HG03280 (cell line): ENCODE measurements around the gene ZNF784.
A peak's percentile ranks its signal among the peaks of the same experiment; 100 is the strongest.

Experiments
- ATAC-seq: cut with Tn5 transposase; IDR thresholded peaks from one replicate; pipeline ENCODE4 v1.9.1; 2021; ENCODE audit warnings: mild to moderate bottlenecking, moderate library complexity; ENCODE audit not compliant: unreplicated experiment

ZNF784 gene

DNA sequence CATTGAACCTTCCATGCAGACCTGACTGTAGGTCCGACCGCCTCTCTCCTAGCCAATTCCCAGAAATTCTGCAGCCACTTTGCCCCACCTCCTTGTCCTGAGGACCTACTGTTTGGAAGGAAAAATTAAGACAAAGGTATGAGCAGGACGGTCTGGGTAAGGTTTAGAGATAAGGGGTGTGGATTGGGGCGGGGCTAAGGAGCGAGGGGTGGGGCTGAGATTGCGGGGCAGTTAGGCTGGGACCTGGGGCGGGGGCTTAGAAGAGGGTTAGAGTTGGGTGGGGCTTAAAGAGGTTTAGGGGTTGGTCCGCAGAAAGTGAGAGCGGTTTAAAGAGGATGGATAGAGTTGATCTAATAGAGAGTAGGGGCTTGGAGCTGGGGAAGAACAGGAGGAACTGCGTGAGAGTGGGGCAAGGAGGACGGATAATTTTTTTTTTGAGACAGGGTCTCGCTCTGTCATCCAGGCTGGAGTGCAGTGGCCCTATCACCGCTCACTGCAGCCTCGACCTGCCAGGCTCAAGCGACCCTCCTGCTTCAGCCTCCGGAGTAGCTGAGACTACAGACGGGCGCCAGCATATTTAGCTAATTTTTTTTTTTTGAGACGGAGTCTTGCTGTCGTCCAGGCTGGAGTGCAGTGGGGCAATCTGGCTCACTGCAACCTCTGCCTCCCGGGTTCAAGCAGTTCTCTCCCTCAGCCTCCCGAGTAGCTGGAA lies 20.6 kb downstream of the ZNF784 start:
- ATAC-seq: no peak

DNA sequence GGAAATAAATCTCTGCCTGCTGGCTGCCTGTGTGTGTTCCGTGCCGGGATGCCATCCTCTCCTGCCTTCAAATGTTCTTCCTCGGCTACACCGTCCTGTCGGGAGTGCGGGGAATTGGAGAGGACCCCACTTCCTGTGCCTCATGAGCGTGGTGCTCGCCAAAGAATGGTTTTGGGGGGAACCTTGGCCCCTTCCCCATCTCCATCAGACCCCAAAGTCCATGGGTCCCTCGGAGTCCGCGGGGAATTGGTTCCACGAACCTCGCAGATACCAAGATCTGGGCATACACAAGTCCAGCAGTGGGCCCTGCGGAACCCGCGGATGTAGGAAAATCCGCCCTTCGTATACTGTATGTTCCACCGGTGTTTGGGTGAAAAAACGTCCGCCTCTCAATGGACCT lies 21.3 kb downstream of the ZNF784 start:
- no peak for ATAC-seq

DNA sequence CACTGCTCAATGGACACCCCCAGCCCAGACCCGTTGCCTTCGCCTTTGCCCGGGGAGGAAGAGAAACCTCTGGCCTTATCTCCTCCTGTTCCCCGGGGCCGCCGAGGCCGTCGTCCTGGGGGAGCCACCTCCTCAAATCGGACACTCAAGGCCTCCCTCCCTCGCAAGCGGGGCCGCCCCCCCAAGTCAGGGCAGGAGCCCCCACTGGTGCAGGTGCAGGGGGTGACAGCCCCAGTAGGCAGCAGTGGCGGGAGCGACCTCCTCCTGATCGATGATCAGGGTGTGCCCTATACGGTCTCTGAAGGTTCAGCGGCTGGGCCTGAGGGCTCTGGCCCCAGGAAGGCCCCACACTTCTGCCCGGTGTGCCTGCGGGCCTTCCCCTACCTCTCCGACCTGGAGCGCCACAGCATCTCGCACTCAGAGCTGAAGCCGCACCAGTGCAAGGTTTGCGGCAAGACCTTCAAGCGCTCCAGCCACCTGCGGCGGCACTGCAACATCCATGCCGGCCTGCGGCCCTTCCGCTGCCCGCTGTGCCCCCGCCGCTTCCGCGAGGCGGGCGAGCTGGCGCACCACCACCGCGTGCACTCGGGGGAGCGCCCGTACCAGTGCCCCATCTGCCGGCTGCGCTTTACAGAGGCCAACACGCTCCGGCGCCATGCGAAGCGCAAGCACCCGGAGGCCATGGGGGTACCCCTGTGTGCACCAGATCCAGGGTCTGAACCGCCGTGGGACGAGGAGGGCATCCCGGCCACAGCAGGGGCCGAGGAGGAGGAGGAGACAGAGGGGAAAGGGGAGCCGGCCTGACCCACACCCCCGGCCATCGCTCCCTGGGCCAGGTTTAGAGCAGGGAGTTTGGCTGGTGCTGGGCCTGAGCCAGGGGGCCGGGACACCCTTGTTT lies 22.0 kb downstream of the ZNF784 start:
- ATAC-seq: no peak

DNA sequence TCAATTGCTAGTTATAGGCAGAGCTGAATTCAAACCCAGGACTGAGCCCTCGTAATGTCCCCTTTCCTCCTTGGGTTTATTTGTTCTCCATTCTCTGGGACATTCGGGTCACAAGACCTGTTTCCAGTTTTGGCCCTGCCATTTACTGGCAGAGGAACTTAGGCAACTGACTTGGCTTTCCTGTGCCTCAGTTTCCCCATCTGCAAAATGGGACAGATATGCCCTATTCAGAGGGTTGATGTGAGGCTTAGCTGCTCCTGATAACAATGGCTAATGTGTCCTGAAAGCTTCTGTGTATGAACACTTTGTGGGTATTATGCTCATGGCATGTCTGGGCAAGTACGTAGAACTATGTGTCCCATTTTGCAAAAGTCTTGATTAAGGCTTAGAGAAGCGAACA lies 23.3 kb downstream of the ZNF784 start:
- ATAC-seq: no peak

DNA sequence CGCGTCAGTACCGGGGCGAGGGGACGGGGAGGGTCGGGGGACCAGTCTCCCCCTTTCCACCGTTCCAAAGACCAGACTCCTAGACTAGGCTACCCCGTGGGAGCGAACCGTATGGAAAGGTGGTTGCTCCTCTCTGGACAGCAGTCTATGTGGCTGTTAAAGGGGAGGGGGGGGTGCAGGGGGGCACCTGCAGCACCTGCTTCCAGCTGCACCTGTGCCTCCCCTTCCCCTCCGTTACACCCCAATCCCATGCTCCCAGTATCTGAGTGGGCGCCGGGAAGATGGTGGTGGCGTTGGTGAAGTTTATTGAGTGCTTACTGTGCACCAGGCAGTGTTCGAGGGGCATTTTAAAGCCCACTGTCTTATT lies 23.7 kb downstream of the ZNF784 start:
- ATAC-seq: no peak

DNA sequence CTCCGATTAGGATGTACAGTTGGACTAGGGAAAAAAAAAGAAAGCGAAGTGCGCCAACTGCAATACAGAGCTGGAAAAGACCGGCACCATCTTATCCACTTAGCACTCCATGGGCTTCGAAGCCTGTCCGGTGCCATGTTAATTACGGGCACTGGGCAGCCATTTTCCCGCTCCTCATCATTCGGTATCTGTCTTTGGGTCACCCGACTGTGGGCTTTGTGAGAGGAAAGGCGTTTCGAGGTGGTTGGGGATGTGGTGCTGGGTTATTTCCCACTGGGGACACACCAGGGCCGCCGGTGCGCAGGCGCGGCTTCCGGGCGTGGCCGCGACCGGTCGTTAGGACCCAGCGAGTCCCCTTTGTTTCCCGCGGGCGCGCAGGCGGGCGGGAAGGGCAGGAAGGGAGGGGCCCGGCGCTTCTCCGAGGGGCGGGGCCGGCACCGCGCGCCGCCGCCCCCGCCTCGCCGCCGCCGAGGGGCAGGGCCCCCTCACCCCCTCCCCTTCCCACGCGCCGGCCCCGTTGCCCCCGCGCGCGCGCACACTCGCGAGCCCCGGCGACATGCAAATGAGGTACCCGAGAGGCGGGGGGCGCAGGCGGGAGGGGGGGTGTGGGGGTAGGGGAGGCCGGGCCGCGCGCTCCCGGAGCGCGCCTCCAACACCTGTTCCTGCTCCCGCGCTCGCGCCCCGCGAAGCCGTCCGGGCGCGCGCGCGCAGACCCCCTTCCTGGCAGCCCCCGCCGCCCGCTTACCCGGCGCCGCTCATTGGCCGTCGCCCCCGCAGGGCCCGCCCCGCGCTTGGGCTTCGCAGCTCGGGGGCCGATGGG lies 24.3 kb downstream of the ZNF784 start, which contains the start of gene ZNF524:
Gene ZNF524 (plus strand): TSS at position 447 of the 820 bp plus-strand sequence. CDS start 1,825 bp downstream, outside the sequence.
- peak; percentile 45 for ATAC-seq

DNA sequence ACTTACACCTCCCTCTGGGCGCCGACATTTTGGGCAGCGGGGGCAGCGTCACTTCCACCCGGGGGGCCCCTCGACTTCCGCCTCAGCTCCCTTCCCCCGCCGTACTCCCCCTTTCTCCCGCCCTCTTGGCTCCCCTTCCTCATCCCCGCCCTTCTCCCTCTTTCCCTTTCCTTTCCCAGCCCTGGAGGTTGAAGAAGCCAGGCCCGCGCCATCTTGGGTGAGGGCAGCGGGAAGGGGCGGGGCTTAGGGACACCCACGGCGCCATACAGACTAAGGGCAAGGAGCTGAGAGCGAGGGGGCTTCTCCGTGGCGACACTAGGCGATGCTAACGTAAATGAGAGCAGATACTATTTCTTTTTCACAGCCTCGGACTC lies 24.9 kb downstream of the ZNF784 start, which contains the start of gene FIZ1:
Gene FIZ1 (minus strand): TSS at position 50 of the 374 bp plus-strand sequence. CDS start 1,652 bp downstream, outside the sequence.
- ATAC-seq: peak; percentile 52

DNA sequence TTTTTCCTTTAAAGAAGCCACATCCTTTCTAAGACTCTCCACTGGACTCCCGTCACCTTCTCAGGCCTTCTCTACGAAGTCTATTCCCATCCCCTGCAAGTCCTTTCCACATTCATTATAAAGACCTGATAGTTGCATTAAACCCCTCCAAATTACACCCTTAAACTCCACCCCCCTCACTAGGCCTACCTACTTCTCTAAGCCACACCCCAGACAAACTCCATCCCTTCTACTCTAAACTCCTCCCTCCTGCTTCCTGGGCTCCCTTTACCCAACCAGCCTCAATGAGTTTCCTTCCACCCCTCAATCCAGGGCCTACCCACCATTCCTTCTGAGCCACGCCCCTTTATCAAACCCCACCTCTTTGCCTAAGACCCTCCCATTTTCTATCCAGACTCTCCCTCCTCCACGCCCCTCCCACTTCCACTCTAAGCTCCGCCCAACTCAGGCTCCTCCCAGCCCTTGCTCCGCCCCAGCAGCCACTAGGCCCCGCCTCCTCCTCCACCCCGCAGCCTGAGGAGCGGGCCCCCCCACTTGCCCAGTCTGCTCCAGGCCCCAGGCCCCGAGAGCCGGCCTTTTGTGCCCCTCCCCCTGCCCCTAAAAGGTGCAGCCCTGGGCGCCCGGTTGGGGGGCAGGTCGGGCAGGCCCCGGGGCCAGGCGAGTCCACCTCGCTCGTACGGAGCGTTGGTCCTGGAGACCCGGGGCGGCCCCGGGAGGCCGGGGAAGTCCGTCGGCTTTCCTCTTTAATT lies 25.5 kb downstream of the ZNF784 start:
- peak; percentile 56 for ATAC-seq

DNA sequence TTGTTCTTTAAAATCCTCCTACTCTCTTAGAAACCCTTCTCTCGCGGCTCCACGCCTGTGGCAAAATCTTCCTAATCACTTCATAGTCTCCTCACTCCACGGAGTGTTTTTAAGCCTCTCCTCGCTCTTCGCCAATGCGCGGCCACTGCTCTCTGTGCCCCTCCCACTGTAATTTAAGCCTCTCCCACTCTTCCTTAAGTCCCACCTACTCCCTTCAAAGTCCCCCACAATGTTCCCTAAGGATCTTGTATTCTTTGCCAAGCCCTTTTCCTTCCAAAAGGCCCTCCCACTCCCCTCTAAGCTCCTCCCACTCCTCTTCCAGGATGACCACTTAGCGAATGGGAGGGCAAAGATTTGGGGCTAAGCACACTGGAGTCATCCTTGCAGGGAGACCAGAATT lies 26.3 kb downstream of the ZNF784 start:
- ATAC-seq: no peak

DNA sequence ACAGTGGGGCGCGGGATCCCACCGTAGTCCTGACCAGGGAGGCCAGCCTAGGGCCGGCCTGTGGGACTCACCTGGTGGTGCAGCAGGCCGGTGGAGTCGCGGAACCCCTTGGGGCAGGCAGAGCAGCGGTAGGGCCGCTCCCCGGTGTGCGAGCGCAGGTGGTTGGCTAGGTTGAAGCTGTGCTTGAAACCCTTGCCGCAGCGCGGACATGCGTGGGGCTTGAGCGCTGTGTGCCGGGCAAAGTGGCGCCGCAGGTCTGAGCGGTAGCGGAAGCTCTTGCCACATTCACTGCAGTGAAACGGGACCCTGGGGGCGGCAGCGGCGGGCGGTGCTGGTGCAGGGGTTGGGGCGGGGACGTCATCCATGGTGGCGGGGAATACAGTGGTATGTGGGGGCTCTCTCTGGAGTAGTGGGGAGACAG lies 26.9 kb downstream of the ZNF784 start:
- no peak for ATAC-seq

DNA sequence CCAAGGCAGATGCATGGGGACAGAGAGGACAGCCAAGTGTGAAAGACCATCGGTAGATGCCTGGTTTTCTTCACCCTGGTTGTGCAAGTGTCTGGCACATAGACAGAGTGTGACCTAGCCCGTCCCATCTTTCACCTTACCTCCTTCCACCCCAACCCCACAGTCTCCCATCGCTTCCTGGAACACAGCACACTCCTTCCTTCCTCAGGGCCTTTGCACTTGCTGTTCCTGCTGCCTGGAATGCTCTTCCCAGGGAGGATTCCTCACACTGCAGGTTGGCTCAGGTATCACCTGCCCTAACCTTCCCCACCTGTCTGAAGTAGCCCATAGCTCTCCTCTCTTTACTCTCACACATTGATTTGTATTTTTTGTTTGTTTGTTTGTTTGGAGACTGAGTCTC lies 28.1 kb downstream of the ZNF784 start:
- no peak for ATAC-seq

DNA sequence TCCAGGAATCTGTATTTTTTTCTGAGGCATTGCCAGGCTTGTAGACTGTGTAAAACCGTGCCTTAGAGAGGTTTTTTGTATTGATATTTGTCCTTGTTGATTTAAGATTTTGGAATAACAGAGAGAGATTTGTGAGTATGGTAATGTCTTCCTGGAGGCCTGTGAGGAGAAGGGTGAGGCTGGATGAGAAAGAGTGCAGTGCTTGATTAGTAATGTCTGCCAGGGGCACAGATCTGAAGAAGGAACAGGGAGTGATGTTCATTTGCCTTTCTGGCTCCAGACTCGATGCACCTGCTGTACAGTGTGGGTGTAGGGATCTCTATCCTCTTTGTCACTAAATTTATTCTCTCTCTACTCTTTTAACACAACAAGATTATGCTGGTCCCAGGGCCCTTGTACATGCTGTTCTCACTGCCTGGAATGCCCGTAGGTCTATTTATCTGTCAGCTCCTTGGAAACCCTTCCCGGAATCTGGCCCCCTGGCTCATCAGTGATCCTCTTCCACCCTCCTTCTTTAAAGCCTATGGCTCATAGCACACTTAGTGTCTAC lies 29.3 kb downstream of the ZNF784 start:
- ATAC-seq: no peak

DNA sequence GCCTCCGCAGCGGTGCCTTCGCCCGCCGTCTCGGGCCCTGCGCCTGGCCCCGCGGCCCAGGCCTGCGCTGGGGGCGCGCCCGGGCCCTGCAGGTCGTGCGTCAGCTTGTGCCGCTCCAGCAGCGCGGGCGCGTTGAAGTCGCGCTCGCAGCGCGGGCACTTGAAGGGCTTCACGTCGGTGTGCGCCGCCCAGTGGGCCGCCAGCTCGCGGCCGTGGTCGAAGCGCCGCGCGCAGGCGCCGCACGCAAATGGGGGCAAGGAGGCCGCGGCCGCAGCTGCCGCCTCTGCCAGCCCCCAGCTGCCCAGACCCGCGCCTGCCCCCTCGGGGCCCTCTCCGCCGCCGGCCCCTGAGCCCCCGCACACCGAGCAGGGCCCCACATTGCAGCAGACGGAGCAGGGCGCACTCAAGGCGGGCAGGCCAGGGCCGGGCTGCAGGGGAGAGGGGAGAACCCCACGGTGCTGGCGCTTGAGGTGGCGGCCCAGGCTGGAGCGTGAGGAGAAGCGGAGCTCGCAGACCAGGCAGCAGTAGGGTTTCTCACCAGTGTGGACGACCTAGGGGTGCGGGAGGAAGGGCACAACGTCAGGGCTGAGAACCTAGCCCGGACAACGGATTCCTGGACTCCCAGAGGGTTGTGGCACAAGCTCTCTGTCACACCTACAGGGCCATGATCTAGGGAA lies 31.1 kb downstream of the ZNF784 start:
- no peak for ATAC-seq

DNA sequence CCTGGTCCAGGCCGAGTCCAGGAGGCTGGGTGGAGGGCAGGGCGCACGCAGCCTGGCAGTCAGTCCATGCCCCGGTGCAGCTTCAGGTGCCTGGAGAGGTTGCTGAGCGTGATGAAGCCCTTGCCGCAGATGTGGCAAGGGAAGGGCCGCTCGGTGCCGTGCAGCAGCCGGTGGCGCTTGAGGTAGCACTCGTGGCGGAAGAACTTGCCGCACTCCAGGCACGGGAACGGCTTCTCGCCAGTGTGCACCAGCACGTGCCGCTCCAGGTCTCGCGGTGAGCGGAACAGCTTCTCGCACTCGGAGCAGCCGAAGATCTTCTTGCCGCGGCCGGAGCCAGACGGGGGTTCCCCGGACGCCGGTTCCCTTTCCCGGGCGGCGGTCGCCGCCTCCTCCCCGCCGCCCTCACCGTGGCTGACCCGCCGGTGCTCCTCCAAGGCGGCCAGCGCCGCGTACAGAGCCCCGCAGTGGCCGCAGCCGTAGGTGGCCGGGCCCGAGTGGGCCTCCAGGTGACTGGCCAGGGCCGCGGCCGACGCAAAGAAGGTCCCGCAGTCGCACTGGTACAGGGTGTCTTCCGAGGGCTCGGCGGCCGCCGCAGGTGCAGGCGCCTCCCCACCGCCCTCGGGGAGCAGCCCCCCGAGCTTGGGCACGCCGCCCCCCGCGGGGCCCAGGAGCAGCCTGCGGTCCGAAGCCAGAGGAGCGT lies 31.8 kb downstream of the ZNF784 start:
- ATAC-seq: no peak

DNA sequence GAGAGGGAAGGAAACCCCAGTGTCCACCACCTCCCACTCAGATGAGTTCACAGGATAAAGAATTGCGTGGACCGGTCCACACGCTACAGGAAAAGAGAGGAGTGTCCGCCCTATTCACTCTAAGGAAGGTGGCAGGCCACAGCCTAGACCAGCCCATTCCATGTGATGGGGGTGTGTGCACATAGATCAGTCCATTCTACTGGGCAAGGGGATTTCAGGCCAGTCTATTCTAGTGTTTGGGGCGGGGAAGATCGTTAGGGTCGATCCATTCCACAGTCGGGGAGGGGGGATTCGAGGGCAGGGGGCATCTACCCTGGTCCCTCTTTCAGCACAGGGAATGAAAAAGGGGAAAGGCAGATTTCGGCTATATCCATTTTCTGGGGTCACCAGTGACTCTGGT lies 32.8 kb downstream of the ZNF784 start:
- no peak for ATAC-seq

DNA sequence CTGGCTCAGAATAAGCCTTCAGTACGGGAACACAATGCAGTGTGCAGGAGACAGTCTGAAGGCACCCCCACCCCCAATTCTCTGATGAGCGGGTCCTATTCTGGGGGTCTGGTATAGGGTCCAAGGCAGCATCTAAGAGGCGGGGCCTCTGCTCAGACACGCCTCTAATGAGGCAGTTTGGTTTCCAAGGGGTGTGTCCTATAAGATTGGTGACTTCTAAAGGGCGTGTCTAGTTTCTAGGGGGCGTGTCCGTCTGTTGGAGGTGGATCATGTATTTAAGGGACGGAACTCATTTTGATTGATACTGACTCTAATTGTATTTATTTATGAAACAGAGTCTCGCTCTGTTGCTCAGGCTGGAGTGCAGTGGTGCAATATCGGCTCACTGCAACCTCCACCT lies 33.7 kb downstream of the ZNF784 start:
- ATAC-seq: no peak

DNA sequence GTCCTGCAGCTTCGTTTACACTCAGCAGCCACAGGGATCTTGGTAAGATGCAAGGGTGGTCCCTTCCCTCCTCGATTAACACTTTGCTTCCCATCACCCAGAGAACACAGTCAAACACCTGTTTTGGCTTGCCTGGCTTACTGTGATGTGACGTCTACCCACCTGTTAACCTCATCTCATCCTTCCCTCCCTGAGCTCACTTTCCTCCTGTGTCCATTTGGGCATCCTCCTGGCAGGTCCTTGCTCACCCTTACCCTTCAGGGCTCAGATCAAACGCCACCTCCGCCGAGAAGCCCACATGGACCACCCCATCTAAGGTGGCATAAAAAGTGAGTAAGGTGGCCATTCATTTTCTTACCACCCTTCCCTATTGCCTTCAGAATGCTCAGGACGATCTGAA lies 34.3 kb downstream of the ZNF784 start:
- ATAC-seq: no peak

DNA sequence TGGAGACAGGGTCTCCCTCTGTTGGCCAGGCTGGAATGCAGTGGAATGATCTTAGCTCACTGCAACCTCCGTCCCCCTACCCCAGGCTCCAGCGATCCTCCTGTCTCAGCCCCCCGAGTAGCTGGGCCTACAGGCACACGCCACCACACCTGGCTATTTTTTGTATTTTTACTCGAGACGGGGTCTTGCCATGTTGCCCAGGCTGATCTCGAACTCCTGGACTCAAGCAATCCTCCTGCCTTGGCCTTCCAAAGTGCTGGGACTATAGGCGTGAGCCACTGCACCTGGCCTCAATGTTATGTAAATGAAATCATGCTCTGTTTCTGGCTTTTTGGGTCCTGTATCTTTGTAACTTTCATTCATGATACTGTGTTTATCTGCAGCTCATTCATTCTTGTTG lies 35.6 kb downstream of the ZNF784 start:
- ATAC-seq: no peak
